GM21737 (cell line): ENCODE results near the gene LHX1.

Source experiments
- ATAC-seq: cut with Tn5 transposase; IDR thresholded peaks from one replicate; pipeline ENCODE4 v1.9.1; 2021; ENCODE audit warnings: mild to moderate bottlenecking, moderate library complexity; ENCODE audit not compliant: unreplicated experiment

LHX1 gene

DNA sequence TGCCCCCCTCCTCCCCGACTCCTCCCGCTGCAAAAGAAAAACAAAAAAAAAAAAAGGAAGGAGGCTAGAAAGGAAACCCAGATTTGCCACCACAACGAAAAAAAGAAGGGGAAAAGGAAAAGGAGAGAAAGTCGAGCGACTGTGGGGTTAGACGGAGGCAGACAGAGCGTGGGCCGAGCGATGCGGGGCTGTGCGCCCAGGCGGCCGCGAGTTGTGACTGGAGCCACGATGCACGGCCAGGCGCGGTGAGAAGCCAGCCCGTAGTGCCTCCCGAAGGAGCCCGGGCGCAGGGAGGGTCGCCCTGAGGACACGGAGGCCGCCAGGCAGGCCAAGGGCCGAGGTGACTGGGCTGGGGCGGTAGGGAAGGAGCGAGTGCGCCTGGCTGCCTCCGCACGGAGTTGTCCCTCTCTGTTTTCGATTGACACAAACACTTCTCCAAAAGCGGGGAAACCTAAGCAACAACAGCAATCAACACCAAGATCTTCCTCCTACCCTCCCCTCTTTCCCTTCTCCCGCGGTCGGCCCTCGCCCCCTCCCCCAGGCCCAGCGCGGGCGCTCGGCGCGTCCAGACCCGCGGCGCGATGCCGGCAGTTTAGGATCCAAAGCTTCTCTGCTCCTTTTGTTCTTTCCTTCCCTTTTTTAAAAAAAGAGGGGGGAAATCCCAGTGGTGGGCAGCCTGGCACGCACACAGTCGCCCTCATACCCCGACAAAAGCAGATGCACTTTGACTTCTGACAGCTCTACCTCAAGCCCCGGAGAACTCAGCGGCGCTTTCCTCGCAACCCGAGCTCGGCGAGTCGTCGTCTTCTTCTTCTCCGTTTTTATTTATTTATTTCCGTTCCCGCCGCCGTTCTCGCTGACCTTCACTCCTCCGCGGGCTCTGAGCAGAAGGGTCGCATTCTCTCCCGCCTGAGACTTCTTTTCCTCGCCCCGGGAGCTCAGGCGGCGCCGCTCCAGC, at the start of gene LHX1:
LHX1 (plus strand) TSS at position 475 of the 958 bp plus-strand sequence. CDS start 723 bp downstream, outside the sequence.
- no peak for ATAC-seq

DNA sequence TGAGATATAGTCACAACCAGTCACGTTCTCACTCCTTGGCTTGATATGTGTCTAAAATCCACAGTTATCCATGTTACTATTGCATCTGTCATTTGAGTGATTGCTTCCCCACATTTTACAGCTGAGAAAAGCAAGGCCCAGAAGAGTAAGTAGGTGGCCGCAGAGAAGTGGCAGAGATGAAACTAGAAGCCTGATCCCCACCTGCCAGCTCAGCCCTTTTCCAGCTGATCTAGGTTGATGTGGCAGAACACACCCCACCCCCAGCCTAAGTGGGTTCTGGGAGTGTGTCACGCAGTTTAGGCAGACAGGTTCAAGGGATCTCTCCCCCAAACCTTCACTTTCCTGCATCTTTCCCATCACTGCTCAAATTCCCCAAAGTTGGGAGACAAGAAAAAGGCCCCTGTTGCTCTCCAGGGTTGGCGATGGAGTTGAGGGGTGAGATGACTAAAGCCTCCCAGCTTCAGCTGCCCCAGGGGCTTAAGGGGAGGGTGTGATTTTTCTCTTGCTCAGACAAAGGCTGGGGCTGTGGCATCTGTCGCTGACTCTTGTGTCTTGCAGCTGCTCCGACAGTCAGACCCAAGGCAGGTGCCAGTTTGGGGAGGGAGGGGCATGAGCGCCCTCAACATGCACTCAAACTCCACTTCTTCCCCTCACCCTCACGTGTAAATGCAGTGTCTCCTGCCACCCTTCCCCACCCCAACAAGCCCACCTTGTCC, 48.9 kb upstream of the LHX1 start:
- ATAC-seq = no peak

- ATAC-seq = no peak
Observed at GRCh38 chr17:36889770-36890349, 47.4 kb upstream of the LHX1 start.

DNA sequence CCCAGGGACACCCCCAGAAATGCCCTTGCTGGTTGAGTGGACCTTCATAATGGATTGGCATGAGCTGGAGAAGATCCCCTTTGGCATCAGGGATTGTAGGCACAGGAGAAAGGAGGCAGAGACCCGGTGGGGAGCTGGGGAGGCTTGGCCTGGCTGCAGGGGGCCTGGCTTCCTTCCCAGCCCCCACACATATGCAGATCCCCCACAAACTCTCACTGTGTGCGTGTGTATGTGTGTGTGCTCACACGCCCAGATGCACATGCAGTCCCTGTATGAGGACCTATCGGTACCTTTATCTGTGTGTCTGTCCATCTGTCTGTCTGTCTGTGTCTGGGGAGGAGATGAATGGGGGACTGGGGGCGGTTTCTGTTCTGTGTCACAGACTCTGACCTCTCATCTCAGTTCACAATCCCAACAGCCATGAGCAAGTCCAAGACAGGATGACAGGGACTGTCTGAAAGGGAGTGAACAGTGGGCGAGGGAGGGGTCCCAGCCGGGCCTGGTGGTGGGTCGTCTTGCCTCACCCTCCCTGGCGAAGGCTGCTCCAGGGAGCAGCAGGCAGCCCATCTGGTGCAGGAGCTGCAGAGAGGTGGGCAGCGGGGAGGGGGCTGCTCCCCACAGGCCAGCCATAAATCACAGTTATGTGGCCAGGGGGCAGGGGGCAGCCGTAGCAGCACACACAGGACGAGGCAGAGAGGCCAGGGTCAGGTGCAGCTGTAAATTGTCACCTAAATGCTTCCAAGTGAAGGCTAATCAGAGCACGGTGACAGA, 46.7 kb upstream of the LHX1 start:
- no peak for ATAC-seq

- ATAC-seq = no peak
Observed at GRCh38 chr17:36892112-36892838, 45.0 kb upstream of the LHX1 start.

DNA sequence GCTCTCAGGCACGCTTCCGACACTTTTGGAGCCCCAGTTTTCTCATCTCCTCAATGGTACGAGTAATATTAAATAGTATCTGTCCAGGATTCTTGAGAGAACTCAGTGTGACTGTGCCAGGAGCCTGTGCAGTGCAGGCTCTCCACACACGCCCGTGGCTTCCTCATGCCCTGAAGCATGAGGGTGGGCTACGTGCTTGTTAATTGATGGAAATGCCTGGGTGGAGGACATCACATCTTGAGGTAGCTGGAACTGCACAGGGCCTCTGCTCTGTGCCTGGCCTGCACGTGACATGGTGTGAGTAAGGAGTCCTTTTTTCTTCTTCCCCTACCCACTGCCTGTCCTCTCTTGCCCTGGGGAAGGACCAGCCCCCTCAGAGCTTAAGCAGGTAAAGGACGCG, 43.1 kb upstream of the LHX1 start:
- ATAC-seq = no peak

- ATAC-seq = no peak
Observed at GRCh38 chr17:36894925-36895324, 42.4 kb upstream of the LHX1 start.

- no peak for ATAC-seq
Observed at GRCh38 chr17:36899250-36900159, 37.8 kb upstream of the LHX1 start.

DNA sequence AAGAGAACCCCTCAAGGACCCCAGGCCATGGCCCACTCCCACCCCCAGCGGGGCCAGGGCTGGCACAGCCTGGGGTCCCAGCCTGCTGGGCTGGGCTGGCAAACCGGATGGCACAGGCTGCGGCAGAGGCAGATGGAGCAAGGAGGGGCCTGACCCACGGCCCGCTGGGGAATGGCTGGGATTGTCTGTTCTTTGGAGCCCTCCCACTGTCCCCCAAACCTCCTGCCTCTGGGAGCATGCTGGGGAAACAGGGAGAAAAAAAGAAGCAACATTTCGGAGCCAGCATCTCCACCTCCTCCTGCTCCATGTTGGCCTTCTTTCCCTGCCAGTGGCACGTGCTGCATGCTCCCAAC, 37.1 kb upstream of the LHX1 start:
- ATAC-seq = no peak

DNA sequence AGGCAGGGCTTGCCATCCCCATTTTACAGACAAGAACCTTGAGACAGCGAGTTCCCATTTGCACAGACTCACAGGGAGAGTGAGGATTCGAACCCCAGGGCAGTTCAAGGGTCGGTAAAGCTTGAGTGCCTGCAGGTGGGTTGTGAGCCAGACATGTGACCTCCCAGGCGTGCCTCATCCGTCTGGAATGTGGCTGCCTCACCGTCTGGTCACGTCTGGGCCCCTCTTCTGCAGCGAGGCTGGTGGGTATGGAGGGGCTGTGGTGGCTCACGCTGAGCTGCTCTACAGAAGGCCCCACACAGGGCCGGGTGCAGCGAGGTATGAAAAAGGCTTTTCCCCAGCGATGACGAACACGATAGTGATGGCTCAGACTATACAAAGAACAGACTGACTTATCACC, 35.8 kb upstream of the LHX1 start:
- ATAC-seq = no peak

DNA sequence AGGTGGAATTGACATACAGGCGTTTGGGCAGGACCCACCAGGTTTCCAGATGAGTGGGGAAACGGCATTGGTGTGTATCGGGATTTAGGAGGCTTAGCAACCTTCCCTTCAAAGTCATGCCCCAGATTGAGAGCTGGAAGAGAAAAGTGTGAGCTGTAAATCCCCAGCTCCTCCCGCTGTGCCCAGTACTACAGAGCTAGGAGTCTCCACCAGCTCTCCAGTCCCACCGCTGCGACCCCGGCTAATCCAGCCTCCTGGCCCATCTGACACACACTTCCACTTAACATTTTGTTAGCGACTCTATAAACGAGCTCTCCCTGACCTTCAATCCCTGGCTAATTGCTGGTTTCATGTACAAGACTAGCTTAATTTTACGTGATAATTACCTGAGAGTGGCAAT, 29.9 kb upstream of the LHX1 start:
- no peak for ATAC-seq

GRCh38 chr17:36910513-36910912, 26.8 kb upstream of the LHX1 start:
- ATAC-seq = no peak

DNA sequence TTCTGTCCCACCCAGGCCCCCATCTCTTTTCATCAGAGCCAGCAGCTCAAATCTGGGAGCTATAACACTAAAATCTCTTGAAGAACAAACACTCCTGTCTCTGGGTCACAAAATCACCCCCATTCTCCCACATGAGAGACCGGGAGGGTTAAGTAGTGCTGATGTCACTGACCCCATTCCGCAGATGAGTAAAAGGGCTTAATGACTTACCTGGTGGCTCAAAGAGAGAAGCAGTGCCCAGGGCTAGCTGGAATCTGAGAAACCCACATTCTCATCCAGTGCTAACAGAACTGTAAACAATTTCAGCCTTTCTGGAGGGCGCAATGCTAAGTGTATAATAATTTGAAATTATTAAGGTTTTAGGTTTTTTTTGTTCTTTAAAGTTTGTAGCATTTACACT, 26.3 kb upstream of the LHX1 start:
- no peak for ATAC-seq

DNA sequence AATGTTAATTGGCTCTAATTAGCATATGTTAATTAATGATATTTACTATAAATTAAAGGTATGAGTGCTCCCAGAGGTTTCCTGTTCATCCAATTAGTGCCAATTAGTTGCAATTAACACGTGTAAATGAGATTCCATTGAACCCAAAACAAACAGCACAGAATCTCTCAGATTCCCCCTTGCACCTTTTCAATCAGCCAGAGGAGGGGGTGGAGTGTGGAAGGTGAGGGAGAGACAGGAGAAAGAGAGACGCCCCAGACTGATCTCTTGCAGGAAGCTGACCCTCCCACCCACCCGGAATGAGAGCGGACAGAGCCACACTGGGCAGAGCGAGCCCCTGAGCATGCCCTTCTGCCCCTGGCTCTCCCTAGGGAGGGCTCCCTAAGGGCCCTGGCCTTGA, 24.1 kb upstream of the LHX1 start:
- ATAC-seq = no peak

- no peak for ATAC-seq
Observed at GRCh38 chr17:36918211-36918691, 19.0 kb upstream of the LHX1 start.

- ATAC-seq = no peak
Observed at GRCh38 chr17:36919407-36919968, 17.8 kb upstream of the LHX1 start.

- no peak for ATAC-seq
Observed at GRCh38 chr17:36920032-36921005, 17.0 kb upstream of the LHX1 start.
